ENCODE results near the gene DESI1. TPM values are rescaled to one million over a fixed set of nuclear protein-coding genes. Genes with fewer than 3 reads are reported as not detected.

DESI1 gene
- polyA plus RNA-seq, 1 of the 3 experiments (the other 2 are of a cell fraction): 8.2 TPM

DNA sequence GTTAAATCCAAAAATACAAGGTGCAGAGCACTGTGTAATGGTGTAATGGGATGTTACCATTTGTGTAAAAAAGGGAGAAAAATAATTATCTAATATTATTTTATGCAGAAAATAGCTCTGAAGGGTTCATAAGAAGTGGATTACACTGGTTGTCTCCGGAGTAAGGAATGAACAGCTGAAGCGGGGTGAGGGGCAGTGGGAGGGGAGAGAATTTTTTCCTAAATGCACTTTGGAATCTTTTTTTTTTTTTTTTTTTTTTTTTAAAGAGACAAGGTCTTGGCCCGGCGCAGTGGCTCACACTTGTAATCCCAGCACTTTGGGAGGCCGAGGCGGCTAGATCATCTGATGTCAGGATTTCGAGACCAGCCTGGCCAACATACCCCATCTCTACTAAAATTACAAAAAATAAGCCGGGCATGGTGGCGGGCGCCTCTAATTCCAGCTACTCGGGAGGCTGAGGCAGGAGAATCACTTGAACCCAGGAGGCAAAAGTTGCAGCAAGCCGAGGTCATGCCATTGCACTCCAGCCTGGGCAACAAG lies 69.8 kb downstream of the DESI1 start:
- POLR2A ChIA-PET: no interaction called here
- Histone ChIP-seq H3K9me2 (no peaks in the 10 kb centered on the region), H4K20me1 (ENCODE audit: insufficient read depth) (no peaks in the 10 kb centered on the region), H2AFZ (ENCODE audit: low read depth) (no peak overlapping the region), H3K4me2 (no peak overlapping the region), H3F3A (replicated peaks; ENCODE audit: insufficient read depth) (no peaks in the 10 kb centered on the region), H3K4me1 (ENCODE audit: control insufficient read depth in 1 of 2, insufficient read depth in 2 of 2, low read depth in 1 of 2, low read length in 1 of 2) (peaks cover 0 to 8% of the 10 kb centered on the region in 2 experiments; a peak in 1 of 4 replicates), H3K79me2 (ENCODE audit: insufficient read depth) (no peaks in the 10 kb centered on the region), H3K36me3 (replicated peaks in 1 of 2; ENCODE audit: control insufficient read depth in 1 of 2, insufficient read depth in 2 of 2, low read length in 1 of 2) (no peaks in the 10 kb centered on the region), H3K27me3 (ENCODE audit: insufficient read depth) (no peaks in the 10 kb centered on the region), H3K9me3 (no peaks in the 10 kb centered on the region), H3K9ac (no peak overlapping the region), H3K27ac (ENCODE audit: low read depth in 2 of 2, low read length in 1 of 2) (no peak overlapping the region), H3K4me3 (ENCODE audit: low read depth in 2 of 2, low read length in 1 of 2) (no peak overlapping the region)
- 86% methylated on average over 8 of the region's 12 CpGs for WGBS (ENCODE audit: low lambda C conversion rate)
- TF ChIP-seq YY1 (IDR thresholded peaks at IDR 0.05; ENCODE audit: low read depth): no peak
- no peak for DNase-seq
- CTCF ChIA-PET: no interaction called here

GRCh38 chr22:41548830-41549211 lies 72.0 kb downstream of the DESI1 start:
- no peaks in the 10 kb centered on the region for H3K9me3 ChIP-seq
- H2AFZ ChIP-seq (ENCODE audit: low read depth): no peak overlapping the region
- no peak overlapping the region for H3K4me2 ChIP-seq
- DNase-seq: no peak
- no peaks in the 10 kb centered on the region for H4K20me1 ChIP-seq (ENCODE audit: insufficient read depth)
- WGBS (ENCODE audit: low lambda C conversion rate): 91% methylated on average over 4 of the region's 5 CpGs
- ChIA-PET CTCF (interaction anchor here (1.0 kb wide), 1 partner anchor 49 kb away, joined by 3 read pairs; no protein-coding TSS in a partner anchor), POLR2A (no interaction called here)
- H3K79me2 ChIP-seq (ENCODE audit: insufficient read depth): peaks cover 2% of the 10 kb centered on the region; the same call in 1 of the 2 replicates
- H3K27me3 ChIP-seq (ENCODE audit: insufficient read depth): no peaks in the 10 kb centered on the region
- H3F3A ChIP-seq (replicated peaks; ENCODE audit: insufficient read depth): no peaks in the 10 kb centered on the region
- no peaks in the 10 kb centered on the region for H3K9me2 ChIP-seq
- H3K36me3 ChIP-seq (replicated peaks in 1 of 2; ENCODE audit: control insufficient read depth in 1 of 2, insufficient read depth in 2 of 2, low read length in 1 of 2): no peaks in the 10 kb centered on the region
- TF ChIP-seq YY1 (IDR thresholded peaks at IDR 0.05; ENCODE audit: low read depth) (no peak), JUND (IDR thresholded peaks at IDR 0.05) (no peak), TCF12 (IDR thresholded peaks at IDR 0.05) (no peak), RAD21 (IDR thresholded peaks at IDR 0.05; ENCODE audit: low read length) (no peak), NFIC (IDR thresholded peaks at IDR 0.05; ENCODE audit: borderline replicate concordance) (no peak), IRF3 (IDR thresholded peaks at IDR 0.05; ENCODE audit: low read depth, low read length) (no peak)
- no peak overlapping the region for H3K4me3 ChIP-seq (ENCODE audit: low read depth in 2 of 2, low read length in 1 of 2)
- H3K4me1 ChIP-seq (ENCODE audit: control insufficient read depth in 1 of 2, insufficient read depth in 2 of 2, low read depth in 1 of 2, low read length in 1 of 2): peaks cover 0 to 4% of the 10 kb centered on the region in 2 experiments; a peak in 1 of 4 replicates
- no peak overlapping the region for H3K27ac ChIP-seq (ENCODE audit: low read depth in 2 of 2, low read length in 1 of 2)
- no peak overlapping the region for H3K9ac ChIP-seq

Small RNA genes lying within 50 kb of the gene (small RNA-seq; reads per million reads assigned to genes)
- gene RF00019: 0 reads per million in 7 experiments

Other genes with a start within 250 kb of the DESI1 start
- gene TEF, start 239.1 kb downstream of the DESI1 start, polyA plus RNA-seq (2012; rRNA removed): 3.6 and 5.0 TPM in 2 replicates
- gene TOB2, start 174.2 kb downstream of the DESI1 start, polyA plus RNA-seq (2012; rRNA removed): 6.2 and 8.3 TPM in 2 replicates
- gene PHF5A, start 152.4 kb downstream of the DESI1 start, polyA plus RNA-seq (2012; rRNA removed): 39.6 and 47.5 TPM in 2 replicates
- gene ACO2, start 151.9 kb downstream of the DESI1 start, polyA plus RNA-seq (2012; rRNA removed): 21.1 and 47.0 TPM in 2 replicates
- gene POLR3H, start 76.6 kb downstream of the DESI1 start, polyA plus RNA-seq (2012; rRNA removed): 22.9 and 25.8 TPM in 2 replicates
- gene CSDC2, start 60.0 kb downstream of the DESI1 start, polyA plus RNA-seq (2012; rRNA removed): 5.5 and 5.7 TPM in 2 replicates
- gene PMM1, start 31.2 kb downstream of the DESI1 start, polyA plus RNA-seq (2012; rRNA removed): 44.3 and 46.4 TPM in 2 replicates
- 78.1 and 79.0 TPM in 2 replicates for gene XRCC6, start 252 bp upstream of the DESI1 start, polyA plus RNA-seq (2012; rRNA removed)
- gene SNU13, start 67.8 kb upstream of the DESI1 start, polyA plus RNA-seq (2012; rRNA removed): 273 and 282 TPM in 2 replicates
- not detected in 2 replicates for gene MEI1, start 78.5 kb upstream of the DESI1 start, polyA plus RNA-seq (2012; rRNA removed)
- gene CCDC134, start 179.6 kb upstream of the DESI1 start, polyA plus RNA-seq (2012; rRNA removed): 1.8 and 2.0 TPM in 2 replicates
- gene SREBF2, start 212.1 kb upstream of the DESI1 start, polyA plus RNA-seq (2012; rRNA removed): 7.4 and 7.5 TPM in 2 replicates